HepG2 (cell line): ENCODE data around the gene GABRG3.

ENCODE experiments used
- CHD4 ChIP-seq: fragments of 200-600 bp; sonication (generic); IDR thresholded peaks from 2 replicates; pipeline ENCODE4 v1.7.0; 2017; ENCODE audit warnings: mild to moderate bottlenecking, low read length, borderline replicate concordance
- PRDM15 ChIP-seq: sonication (generic); formaldehyde crosslinking; IDR thresholded peaks from 2 replicates; pipeline ENCODE4 v1.4.0; 2020; ENCODE audit warnings: missing genetic modification reagents
- ZNF232 ChIP-seq: sonication (generic); formaldehyde crosslinking; IDR thresholded peaks from 2 replicates; pipeline ENCODE4 v1.4.0; 2020; ENCODE audit warnings: missing genetic modification reagents, borderline replicate concordance
- TF ChIP-seq, protein P1 (sequence below): sonication (generic); formaldehyde crosslinking; IDR thresholded peaks from 2 replicates; pipeline ENCODE4 v1.8.0; 2022; ENCODE audit warnings: mild to moderate bottlenecking, missing genetic modification reagents, borderline replicate concordance

DNA sequence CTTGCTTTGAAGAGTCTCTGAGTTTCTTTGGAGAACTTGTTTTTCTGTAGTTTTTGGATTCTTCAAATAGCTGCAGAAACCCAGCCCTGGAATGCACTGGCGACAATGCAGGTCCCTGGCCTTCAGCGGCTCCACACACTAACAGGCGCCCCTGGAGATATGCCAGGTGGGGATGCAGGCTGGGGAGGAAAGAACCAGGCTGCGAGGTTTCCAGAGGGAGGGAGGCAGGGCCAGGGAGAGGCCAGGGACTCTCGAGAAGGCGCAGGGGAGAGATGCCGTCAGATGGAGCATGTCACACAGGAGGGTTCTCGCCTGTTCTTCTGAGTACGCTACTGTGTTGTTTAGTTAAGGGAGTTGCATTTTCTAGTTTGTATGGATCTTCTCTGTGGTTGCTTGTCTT lies 283.1 kb downstream of the GABRG3 start:
- no peak for TF ChIP-seq PRDM15
- TF ChIP-seq ZNF232 (CRISPR knock-in tag): no peak
- TF ChIP-seq, protein P1, sequence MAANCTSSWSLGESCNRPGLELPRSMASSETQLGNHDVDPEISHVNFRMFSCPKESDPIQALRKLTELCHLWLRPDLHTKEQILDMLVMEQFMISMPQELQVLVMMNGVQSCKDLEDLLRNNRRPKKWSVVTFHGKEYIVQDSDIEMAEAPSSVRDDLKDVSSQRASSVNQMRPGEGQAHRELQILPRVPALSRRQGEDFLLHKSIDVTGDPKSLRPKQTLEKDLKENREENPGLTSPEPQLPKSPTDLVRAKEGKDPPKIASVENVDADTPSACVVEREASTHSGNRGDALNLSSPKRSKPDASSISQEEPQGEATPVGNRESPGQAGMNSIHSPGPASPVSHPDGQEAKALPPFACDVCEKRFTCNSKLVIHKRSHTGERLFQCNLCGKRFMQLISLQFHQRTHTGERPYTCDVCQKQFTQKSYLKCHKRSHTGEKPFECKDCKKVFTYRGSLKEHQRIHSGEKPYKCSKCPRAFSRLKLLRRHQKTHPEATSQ: no peak
- TF ChIP-seq CHD4: no peak
